Astrocyte (in vitro differentiated cells and primary cell): ENCODE results near the gene NT5C1B.

Source experiments
- CTCF ChIP-seq: IDR thresholded peaks from 2 replicates; pipeline ENCODE4 v1.5.1; 2011; ENCODE audit warnings: low read depth, mild to moderate bottlenecking, inconsistent platforms, low read length, moderate library complexity; ENCODE audit not compliant: insufficient read depth
- EZH2 ChIP-seq: IDR thresholded peaks from 2 replicates; pipeline ENCODE4 v1.6.1; 2012; ENCODE audit warnings: mild to moderate bottlenecking, low read length, inconsistent platforms; ENCODE audit not compliant: insufficient read depth

- TF ChIP-seq CTCF: no peak
- TF ChIP-seq EZH2: no peak
These were observed 34.4 kb upstream of the NT5C1B start for GRCh38 chr2:18623782-18624181.
